ENCODE results near the gene RAD51AP2.

The RAD51AP2 gene

GRCh38 chr2:17540093-17540812 lies 22.0 kb upstream of the RAD51AP2 start, which contains the start of gene VSNL1:
TSS of gene VSNL1 (plus strand) at chr2:17540696. CDS start at chr2:17592075, 51,379 bp downstream.
- Histone ChIP-seq H2AFZ (ENCODE audit: low read length) (peak within 1 kb of the TSS; percentile 46), H3K4me2 (ENCODE audit: low read depth, low read length) (peak within 1 kb of the TSS; percentile 77), H3K27ac (ENCODE audit: low read length) (no peak within 1 kb of the TSS), H3K9me3 (replicated peaks; ENCODE audit: insufficient read depth, low read length) (no peaks in the 10 kb centered on the region), H4K20me1 (ENCODE audit: insufficient read depth, low read length) (no peaks in the 10 kb centered on the region), H3K27me3 (replicated peaks; ENCODE audit: insufficient read depth, low read length) (0 out of 2 replicates have a peak, but pooled peaks cover 10% of the 10 kb centered on the region), H3K4me3 (ENCODE audit: low read length) (peak within 1 kb of the TSS; percentile 54), H3F3A (ENCODE audit: insufficient read depth, low read length) (no peaks in the 10 kb centered on the region), H3K79me2 (ENCODE audit: low read length) (no peaks in the 10 kb centered on the region), H3K9me2 (replicated peaks; ENCODE audit: insufficient read depth, low read length) (no peaks in the 10 kb centered on the region), H3K36me3 (replicated peaks; ENCODE audit: insufficient read depth, low read length) (no peaks in the 10 kb centered on the region), H3K4me1 (ENCODE audit: low read length) (0 out of 2 replicates have a peak, but pooled peaks cover 4% of the 10 kb centered on the region), H3K9ac (ENCODE audit: low read length) (no peak within 1 kb of the TSS)
- TF ChIP-seq EZH2phosphoT487 (IDR thresholded peaks at IDR 0.05; ENCODE audit: low read length) (no peak), CTCF (IDR thresholded peaks at IDR 0.05; ENCODE audit: low read length) (no peak), EZH2 (optimal IDR thresholded peaks at IDR 0.05; ENCODE audit: low read depth, low read length) (no peak)
- peak; percentile 17 for DNase-seq

GRCh38 chr2:17539611-17540092 lies 21.4 kb upstream of the RAD51AP2 start:
- DNase-seq: no peak
- H3K27me3 ChIP-seq (replicated peaks; ENCODE audit: insufficient read depth, low read length): 0 out of 2 replicates have a peak, but pooled peaks cover 10% of the 10 kb centered on the region
- H3K4me2 ChIP-seq (ENCODE audit: low read depth, low read length): peak overlapping the region; percentile 77; the same call in 1 of the 2 replicates

GRCh38 chr2:17538844-17539554 lies 20.8 kb upstream of the RAD51AP2 start:
- TF ChIP-seq EZH2 (optimal IDR thresholded peaks at IDR 0.05; ENCODE audit: low read depth, low read length) (no peak), EZH2phosphoT487 (IDR thresholded peaks at IDR 0.05; ENCODE audit: low read length) (no peak), CTCF (IDR thresholded peaks at IDR 0.05; ENCODE audit: low read length) (no peak)
- Histone ChIP-seq H3K36me3 (replicated peaks; ENCODE audit: insufficient read depth, low read length) (no peaks in the 10 kb centered on the region), H3K9me2 (replicated peaks; ENCODE audit: insufficient read depth, low read length) (no peaks in the 10 kb centered on the region), H3K4me3 (ENCODE audit: low read length) (peak overlapping the region; percentile 65), H3F3A (ENCODE audit: insufficient read depth, low read length) (no peaks in the 10 kb centered on the region), H3K27me3 (replicated peaks; ENCODE audit: insufficient read depth, low read length) (0 out of 2 replicates have a peak, but pooled peaks cover 10% of the 10 kb centered on the region), H3K9ac (ENCODE audit: low read length) (peak overlapping the region; percentile 3; the same call in 1 of the 2 replicates), H3K9me3 (replicated peaks; ENCODE audit: insufficient read depth, low read length) (no peaks in the 10 kb centered on the region), H4K20me1 (ENCODE audit: insufficient read depth, low read length) (no peaks in the 10 kb centered on the region), H3K79me2 (ENCODE audit: low read length) (no peaks in the 10 kb centered on the region), H3K27ac (ENCODE audit: low read length) (no peak overlapping the region), H2AFZ (ENCODE audit: low read length) (peak overlapping the region; percentile 72), H3K4me1 (ENCODE audit: low read length) (0 out of 2 replicates have a peak, but pooled peaks cover 4% of the 10 kb centered on the region), H3K4me2 (ENCODE audit: low read depth, low read length) (peak overlapping the region; percentile 77)
- peak; percentile 59 for DNase-seq

More at GRCh38 chr2:17539611-17540092, 21.4 kb upstream of the RAD51AP2 start:
- Histone ChIP-seq H3K4me3 (ENCODE audit: low read length) (peak overlapping the region; percentile 54; the same call in 1 of the 2 replicates), H2AFZ (ENCODE audit: low read length) (no peak overlapping the region), H3F3A (ENCODE audit: insufficient read depth, low read length) (no peaks in the 10 kb centered on the region), H4K20me1 (ENCODE audit: insufficient read depth, low read length) (no peaks in the 10 kb centered on the region), H3K9me2 (replicated peaks; ENCODE audit: insufficient read depth, low read length) (no peaks in the 10 kb centered on the region), H3K79me2 (ENCODE audit: low read length) (no peaks in the 10 kb centered on the region), H3K36me3 (replicated peaks; ENCODE audit: insufficient read depth, low read length) (no peaks in the 10 kb centered on the region), H3K4me1 (ENCODE audit: low read length) (0 out of 2 replicates have a peak, but pooled peaks cover 4% of the 10 kb centered on the region), H3K27ac (ENCODE audit: low read length) (no peak overlapping the region), H3K9ac (ENCODE audit: low read length) (no peak overlapping the region), H3K9me3 (replicated peaks; ENCODE audit: insufficient read depth, low read length) (no peaks in the 10 kb centered on the region)
- TF ChIP-seq EZH2 (optimal IDR thresholded peaks at IDR 0.05; ENCODE audit: low read depth, low read length) (no peak), EZH2phosphoT487 (IDR thresholded peaks at IDR 0.05; ENCODE audit: low read length) (no peak), CTCF (IDR thresholded peaks at IDR 0.05; ENCODE audit: low read length) (no peak)

All from MM.1S (cell line).